ENCODE measurements around the gene TAS2R43.

- TF ChIP-seq, protein P1, sequence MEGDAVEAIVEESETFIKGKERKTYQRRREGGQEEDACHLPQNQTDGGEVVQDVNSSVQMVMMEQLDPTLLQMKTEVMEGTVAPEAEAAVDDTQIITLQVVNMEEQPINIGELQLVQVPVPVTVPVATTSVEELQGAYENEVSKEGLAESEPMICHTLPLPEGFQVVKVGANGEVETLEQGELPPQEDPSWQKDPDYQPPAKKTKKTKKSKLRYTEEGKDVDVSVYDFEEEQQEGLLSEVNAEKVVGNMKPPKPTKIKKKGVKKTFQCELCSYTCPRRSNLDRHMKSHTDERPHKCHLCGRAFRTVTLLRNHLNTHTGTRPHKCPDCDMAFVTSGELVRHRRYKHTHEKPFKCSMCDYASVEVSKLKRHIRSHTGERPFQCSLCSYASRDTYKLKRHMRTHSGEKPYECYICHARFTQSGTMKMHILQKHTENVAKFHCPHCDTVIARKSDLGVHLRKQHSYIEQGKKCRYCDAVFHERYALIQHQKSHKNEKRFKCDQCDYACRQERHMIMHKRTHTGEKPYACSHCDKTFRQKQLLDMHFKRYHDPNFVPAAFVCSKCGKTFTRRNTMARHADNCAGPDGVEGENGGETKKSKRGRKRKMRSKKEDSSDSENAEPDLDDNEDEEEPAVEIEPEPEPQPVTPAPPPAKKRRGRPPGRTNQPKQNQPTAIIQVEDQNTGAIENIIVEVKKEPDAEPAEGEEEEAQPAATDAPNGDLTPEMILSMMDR (IDR thresholded peaks at IDR 0.05; ENCODE audit: poor library complexity, severe bottlenecking), result no peak
- no peak for TF ChIP-seq RAD21 (conservative IDR thresholded peaks at IDR 0.05)
- TF ChIP-seq EZH2 (IDR thresholded peaks at IDR 0.05; ENCODE audit: borderline replicate concordance, insufficient read depth, low read length, poor library complexity, severe bottlenecking), result no peak
- TF ChIP-seq, protein P2, sequence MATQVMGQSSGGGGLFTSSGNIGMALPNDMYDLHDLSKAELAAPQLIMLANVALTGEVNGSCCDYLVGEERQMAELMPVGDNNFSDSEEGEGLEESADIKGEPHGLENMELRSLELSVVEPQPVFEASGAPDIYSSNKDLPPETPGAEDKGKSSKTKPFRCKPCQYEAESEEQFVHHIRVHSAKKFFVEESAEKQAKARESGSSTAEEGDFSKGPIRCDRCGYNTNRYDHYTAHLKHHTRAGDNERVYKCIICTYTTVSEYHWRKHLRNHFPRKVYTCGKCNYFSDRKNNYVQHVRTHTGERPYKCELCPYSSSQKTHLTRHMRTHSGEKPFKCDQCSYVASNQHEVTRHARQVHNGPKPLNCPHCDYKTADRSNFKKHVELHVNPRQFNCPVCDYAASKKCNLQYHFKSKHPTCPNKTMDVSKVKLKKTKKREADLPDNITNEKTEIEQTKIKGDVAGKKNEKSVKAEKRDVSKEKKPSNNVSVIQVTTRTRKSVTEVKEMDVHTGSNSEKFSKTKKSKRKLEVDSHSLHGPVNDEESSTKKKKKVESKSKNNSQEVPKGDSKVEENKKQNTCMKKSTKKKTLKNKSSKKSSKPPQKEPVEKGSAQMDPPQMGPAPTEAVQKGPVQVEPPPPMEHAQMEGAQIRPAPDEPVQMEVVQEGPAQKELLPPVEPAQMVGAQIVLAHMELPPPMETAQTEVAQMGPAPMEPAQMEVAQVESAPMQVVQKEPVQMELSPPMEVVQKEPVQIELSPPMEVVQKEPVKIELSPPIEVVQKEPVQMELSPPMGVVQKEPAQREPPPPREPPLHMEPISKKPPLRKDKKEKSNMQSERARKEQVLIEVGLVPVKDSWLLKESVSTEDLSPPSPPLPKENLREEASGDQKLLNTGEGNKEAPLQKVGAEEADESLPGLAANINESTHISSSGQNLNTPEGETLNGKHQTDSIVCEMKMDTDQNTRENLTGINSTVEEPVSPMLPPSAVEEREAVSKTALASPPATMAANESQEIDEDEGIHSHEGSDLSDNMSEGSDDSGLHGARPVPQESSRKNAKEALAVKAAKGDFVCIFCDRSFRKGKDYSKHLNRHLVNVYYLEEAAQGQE (IDR thresholded peaks at IDR 0.05; ENCODE audit: borderline replicate concordance), result no peak
- no peak for TF ChIP-seq EP300 (conservative IDR thresholded peaks at IDR 0.05; ENCODE audit: poor library complexity, severe bottlenecking)
- TF ChIP-seq POLR2AphosphoS5 (IDR thresholded peaks at IDR 0.05), result no peak
- no peak for TF ChIP-seq TAF1 (IDR thresholded peaks at IDR 0.05; ENCODE audit: low read depth)
Measured at GRCh38 chr12:11055306-11055705, 36.8 kb downstream of the TAS2R43 start.

All from neural cell (in vitro differentiated cells).